Stimulated activated naive B cell treated with anti-CD40 and anti-IgM and Interleukin-4, amounts not matched to agents 10 μg/mL and 1 μg/mL and 100 μg/mL, for 72 hours (primary cell): Measurements from ENCODE around the gene SLC25A34.

Experiments
- ATAC-seq, 2 donors: fragments of 150-1000 bp; cut with Tn5 transposase; replicated peaks; 2 replicates each; pipeline ENCODE4 v1.10.0; 2021; ENCODE audit warnings: moderate library complexity in 1 of 2
- DNase-seq: peaks from one replicate; pipeline ENCODE4 v3.0.0; 2021
- H3K27ac Mint-ChIP-seq: one replicate; pipeline ENCODE4 v1.8.0; 2022; ENCODE audit warnings: mild to moderate bottlenecking, mixed read lengths
- H3K27me3 Mint-ChIP-seq, 2 donors: one replicate each; pipeline ENCODE4 v1.8.0; 2022; ENCODE audit warnings: mixed read lengths in 2 of 2
- H3K36me3 Mint-ChIP-seq, 2 donors: one replicate each; pipeline ENCODE4 v1.8.0; 2022; ENCODE audit warnings: mixed read lengths in 2 of 2, mild to moderate bottlenecking in 1 of 2
- H3K4me1 Mint-ChIP-seq, 2 donors: one replicate each; pipeline ENCODE4 v1.8.0; 2022; ENCODE audit warnings: mixed read lengths in 2 of 2, mild to moderate bottlenecking in 1 of 2
- H3K4me3 Mint-ChIP-seq, 2 donors: one replicate each; pipeline ENCODE4 v1.8.0; 2022; ENCODE audit warnings: mild to moderate bottlenecking in 2 of 2, mixed read lengths in 2 of 2, moderate library complexity in 1 of 2
- H3K9me3 Mint-ChIP-seq, 2 donors: one replicate each; pipeline ENCODE4 v1.8.0; 2022; ENCODE audit warnings: mixed read lengths in 2 of 2, mild to moderate bottlenecking in 1 of 2

Gene SLC25A34

DNA sequence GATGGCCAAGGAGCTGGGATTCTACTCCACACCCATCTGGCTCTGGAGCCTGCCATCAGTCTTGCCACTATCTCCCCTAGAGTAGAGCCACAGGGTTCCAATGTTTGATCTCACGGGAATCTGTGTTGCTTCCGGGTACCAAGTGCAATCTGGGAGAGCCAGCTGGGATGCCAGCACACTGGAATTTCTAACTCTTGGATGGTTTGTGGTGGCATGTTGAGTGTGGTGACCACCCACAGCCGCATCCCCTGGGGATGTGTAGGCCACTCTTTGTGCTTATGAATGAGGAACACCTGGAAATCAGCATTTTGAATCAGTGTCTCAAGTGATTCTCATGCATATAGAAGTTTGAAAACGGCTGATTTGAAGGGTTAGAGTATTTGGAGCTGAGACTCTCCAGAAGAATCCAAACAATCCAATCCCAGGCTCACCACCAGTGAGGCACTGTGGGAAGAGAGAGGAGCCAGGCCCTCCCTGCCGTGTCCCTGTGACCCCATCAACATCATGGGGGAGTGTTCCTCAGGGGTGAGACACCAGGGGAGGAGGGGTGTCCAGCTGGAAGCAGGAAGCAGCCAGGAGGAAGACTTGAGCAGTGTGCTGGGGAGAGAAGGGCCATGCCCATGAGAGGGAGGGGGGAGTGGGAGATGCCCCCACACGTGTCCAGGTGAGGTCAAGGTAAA lies 35.9 kb downstream of the SLC25A34 start:
- Mint-ChIP-seq H3K27ac (no peak overlapping the region), H3K4me1 (no peaks in the 10 kb centered on the region), H3K27me3 (peaks cover 20 to 24% of the 10 kb centered on the region in 2 donors), H3K4me3 (no peak overlapping the region), H3K9me3 (no peaks in the 10 kb centered on the region), H3K36me3 (no peaks in the 10 kb centered on the region)
- ATAC-seq, result no peak
- no peak for DNase-seq

DNA sequence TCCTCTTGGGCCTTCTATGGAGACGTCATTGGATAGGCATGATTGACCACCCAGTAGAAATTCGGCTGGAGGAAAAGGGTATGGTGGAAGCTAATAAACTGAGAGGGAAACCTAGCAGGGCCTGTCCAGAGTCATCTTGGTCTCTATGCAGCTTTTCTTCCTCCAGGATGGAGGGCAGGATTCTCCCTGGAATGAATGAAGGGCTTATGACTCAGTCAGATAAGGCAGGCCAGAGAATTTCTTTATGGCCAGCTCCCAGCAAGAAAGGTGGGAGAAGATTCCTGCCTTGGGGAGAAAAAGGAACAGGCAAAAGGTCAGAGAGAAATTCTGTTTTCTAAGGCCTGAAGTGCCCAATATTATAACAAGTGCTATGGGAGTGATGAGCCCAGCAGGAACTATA lies 39.6 kb downstream of the SLC25A34 start:
- ATAC-seq, result no peak
- Mint-ChIP-seq H3K27me3 (peaks cover 23 to 42% of the 10 kb centered on the region in 2 donors), H3K27ac (peak overlapping the region; percentile 47), H3K36me3 (no peaks in the 10 kb centered on the region), H3K4me1 (no peaks in the 10 kb centered on the region), H3K4me3 (no peak overlapping the region), H3K9me3 (no peaks in the 10 kb centered on the region)
- DNase-seq, result no peak

DNA sequence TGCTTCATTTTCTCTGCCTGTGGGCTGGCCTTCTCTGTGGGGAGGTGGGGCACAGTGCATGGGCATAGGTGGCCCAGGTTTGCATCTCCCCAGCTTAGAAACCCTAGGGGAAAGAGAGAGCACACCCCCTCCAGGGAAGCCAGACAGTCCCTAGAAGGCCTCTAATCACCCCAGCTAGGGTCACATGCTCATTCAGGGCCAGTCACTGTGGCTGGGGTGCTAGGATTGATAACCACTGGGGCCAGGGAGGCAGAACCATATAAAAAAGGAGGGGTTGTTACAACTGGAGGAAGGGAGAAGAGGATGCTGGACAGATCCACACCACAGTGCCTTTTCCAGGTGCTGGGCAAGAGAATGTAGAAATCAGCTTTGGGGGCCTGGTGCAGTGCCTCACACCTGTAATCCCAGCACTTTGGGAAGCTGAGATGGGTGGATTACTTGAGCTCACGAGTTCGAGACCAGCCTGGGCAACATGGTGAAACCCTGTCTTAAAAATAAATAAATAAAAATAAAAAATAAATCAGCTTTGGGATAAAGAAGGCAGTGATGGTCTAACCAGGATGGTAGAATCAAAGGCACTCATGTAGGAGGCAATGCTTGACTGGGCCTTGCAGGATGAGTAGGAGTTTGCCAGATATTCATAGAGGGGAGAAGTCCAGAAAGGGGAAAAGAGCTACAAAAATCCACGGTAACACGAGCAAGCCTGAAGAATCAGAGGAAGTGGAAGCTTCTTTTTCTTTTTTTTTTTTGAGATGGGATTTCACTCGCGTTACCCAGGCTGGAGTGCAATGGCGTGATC lies 42.0 kb downstream of the SLC25A34 start:
- Mint-ChIP-seq H3K9me3 (no peaks in the 10 kb centered on the region), H3K27ac (no peak overlapping the region), H3K4me3 (no peak overlapping the region), H3K4me1 (no peaks in the 10 kb centered on the region), H3K36me3 (no peaks in the 10 kb centered on the region), H3K27me3 (peaks cover 10 to 30% of the 10 kb centered on the region in 2 donors)
- DNase-seq (no peak), ATAC-seq (no peak)

DNA sequence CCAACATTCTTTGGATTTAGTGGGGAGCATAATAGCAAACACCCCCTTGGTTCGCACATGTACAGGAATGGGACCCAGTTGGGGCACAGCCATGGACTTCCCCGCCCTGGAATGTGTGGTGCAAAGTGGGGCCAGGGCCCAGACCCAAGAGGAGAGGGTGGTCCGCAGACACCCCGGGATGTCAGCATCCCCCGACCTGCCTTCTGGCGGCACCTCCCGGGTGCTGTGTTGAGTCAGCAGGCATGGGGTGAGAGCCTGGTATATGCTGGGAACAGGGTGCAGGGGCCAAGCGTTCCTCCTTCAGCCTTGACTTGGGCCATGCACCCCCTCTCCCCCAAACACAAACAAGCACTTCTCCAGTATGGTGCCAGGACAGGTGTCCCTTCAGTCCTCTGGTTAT lies 49.6 kb downstream of the SLC25A34 start:
- Mint-ChIP-seq H3K36me3 (no peaks in the 10 kb centered on the region), H3K4me1 (peaks cover 0 to 4% of the 10 kb centered on the region in 2 donors), H3K4me3 (no peak overlapping the region), H3K9me3 (no peaks in the 10 kb centered on the region), H3K27ac (no peak overlapping the region), H3K27me3 (peaks cover 13 to 36% of the 10 kb centered on the region in 2 donors)
- DNase-seq (no peak), ATAC-seq (no peak)

DNA sequence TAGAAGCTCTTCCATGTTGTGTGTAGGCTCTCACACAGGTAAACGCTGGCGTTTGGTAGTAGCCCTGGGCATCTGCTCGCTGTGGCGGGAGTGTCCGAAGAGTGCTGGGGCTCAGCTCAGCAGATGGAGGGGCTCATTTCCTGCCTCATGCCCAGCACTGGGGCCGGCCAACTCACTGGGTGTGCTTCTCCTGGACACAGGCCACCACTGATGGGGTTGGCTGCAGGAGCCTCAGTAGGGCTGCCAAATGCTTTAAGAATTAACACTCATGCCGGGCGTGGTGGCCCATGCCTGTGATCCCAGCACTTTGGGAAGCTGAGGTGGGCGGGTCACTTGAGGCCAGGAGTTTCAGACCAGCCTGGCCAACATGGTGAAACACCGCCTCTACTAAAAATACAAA lies 50.5 kb downstream of the SLC25A34 start:
- Mint-ChIP-seq H3K27me3 (peaks cover 16 to 35% of the 10 kb centered on the region in 2 donors), H3K4me3 (no peak overlapping the region), H3K27ac (no peak overlapping the region), H3K4me1 (peaks cover 0 to 4% of the 10 kb centered on the region in 2 donors), H3K36me3 (no peaks in the 10 kb centered on the region), H3K9me3 (no peaks in the 10 kb centered on the region)
- ATAC-seq (no peak), DNase-seq (no peak)

DNA sequence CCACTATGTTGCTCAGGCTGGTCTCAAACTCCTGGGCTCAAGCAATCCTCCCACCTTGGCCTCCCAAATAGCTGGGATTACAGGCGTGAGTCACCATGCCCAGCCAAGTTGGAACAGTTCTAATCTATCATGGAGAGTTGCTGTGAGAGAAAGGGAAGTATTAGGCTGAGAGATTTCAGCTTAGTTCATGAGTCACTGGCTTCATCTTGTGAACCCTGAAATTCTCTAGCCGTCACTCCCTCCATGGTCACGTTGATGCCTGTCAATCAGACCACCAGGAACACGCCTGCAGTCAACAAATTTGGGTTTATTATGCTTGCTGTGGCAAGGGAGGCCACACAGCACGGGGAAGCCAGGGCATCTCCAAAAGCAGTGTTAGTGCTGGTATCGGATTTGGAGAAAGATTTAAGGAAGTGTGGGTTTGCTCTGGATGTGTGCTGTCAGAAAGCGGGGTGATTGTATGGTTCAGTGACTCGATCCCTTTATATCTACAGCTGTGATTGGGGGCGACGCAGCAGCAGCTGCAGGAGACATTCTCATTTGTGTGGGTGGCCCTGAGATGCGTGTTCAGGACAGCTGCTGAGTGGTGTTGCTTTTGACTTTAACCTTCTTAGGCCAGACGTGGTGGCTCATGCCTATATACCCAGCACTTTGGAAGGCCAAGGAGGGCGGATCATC lies 52.7 kb downstream of the SLC25A34 start:
- no peak for DNase-seq
- H3K4me3 Mint-ChIP-seq, result no peak overlapping the region
- no peaks in the 10 kb centered on the region for H3K9me3 Mint-ChIP-seq
- no peak overlapping the region for H3K27ac Mint-ChIP-seq
- peaks cover 5 to 6% of the 10 kb centered on the region in 2 donors for H3K4me1 Mint-ChIP-seq
- ATAC-seq, result peak in 1 of 2 donors; percentile 32
- H3K36me3 Mint-ChIP-seq, result no peaks in the 10 kb centered on the region
- H3K27me3 Mint-ChIP-seq, result peaks cover 20 to 40% of the 10 kb centered on the region in 2 donors
